Muscle layer of duodenum (tissue), 2 donors: ENCODE data around the gene DNAJC10.

Experiments
- H3K27ac ChIP-seq: one replicate; pipeline ENCODE4 v1.7.0; 2013; ENCODE audit warnings: mild to moderate bottlenecking, low read length
- H3K27me3 ChIP-seq: one replicate; pipeline ENCODE4 v1.7.0; 2013; ENCODE audit warnings: low read depth, mild to moderate bottlenecking, control low read depth, low read length
- H3K36me3 ChIP-seq, 2 donors: one replicate each; pipeline ENCODE4 v1.7.0; 2013; ENCODE audit warnings: low read length in 2 of 2, control low read depth in 1 of 2, mild to moderate bottlenecking in 1 of 2; ENCODE audit not compliant: insufficient read depth in 2 of 2, control insufficient read depth in 1 of 2
- H3K4me1 ChIP-seq, 2 donors: one replicate each; pipeline ENCODE4 v1.7.0; 2013; ENCODE audit warnings: low read length in 2 of 2, mild to moderate bottlenecking in 2 of 2, control low read depth in 1 of 2, moderate library complexity in 1 of 2; ENCODE audit not compliant: insufficient read depth in 2 of 2, control insufficient read depth in 1 of 2
- H3K4me3 ChIP-seq, 2 donors: one replicate each; pipeline ENCODE4 v1.7.0; 2013; ENCODE audit warnings: low read length in 2 of 2, low read depth in 1 of 2, mild to moderate bottlenecking in 1 of 2
- H3K9me3 ChIP-seq, 2 donors: one replicate each; pipeline ENCODE4 v1.7.0; 2013; ENCODE audit warnings: low read length in 2 of 2, control low read depth in 1 of 2, mild to moderate bottlenecking in 1 of 2; ENCODE audit not compliant: control insufficient read depth in 1 of 2
- donor health status: healthy.

DNAJC10 gene

DNA sequence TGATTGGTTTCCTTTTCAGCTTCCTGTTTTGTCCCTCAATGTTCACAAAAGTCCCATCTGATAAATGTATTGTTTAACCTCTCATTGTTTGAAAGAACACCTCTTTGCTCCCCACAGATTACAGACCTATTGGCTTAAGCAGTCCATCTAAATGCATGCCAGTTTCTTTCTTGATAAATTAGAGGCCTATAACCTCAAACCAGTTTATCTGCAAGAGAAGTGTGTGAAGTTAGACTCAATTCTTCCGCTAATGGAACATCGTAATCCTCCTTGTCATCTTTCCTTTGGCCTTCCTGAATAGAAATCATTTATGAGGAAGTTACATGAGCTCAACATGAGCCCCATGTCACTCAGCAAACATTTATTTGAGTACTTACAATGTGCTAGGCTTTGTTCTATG is 76.4 kb downstream of the DNAJC10 start:
- no peaks in the 10 kb centered on the region for H3K9me3 ChIP-seq
- no peak overlapping the region for H3K27ac ChIP-seq
- H3K4me3 ChIP-seq = no peak overlapping the region
- no peaks in the 10 kb centered on the region for H3K27me3 ChIP-seq
- no peaks in the 10 kb centered on the region for H3K36me3 ChIP-seq
- no peaks in the 10 kb centered on the region for H3K4me1 ChIP-seq

DNA sequence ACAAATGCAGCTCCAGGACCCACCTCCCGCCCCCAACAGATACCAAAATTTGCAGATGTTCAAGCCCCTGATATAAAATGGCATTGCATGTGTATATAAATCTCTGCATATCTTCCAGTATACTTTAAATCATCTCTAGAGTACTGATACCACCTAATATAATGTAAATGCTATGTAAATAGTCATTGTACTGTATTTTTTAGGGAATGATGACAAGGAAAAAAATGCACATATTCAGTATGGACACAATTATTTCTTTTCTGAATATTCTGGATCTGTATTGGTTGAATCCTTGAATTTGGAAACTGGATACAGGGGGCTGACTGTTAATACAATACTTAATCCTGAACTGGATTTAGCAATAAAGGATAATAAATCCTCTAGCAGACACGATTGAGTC is 82.7 kb downstream of the DNAJC10 start:
- Histone ChIP-seq H3K27ac (no peak overlapping the region), H3K9me3 (no peaks in the 10 kb centered on the region), H3K4me1 (no peaks in the 10 kb centered on the region), H3K36me3 (no peaks in the 10 kb centered on the region), H3K27me3 (no peaks in the 10 kb centered on the region), H3K4me3 (no peak overlapping the region)

DNA sequence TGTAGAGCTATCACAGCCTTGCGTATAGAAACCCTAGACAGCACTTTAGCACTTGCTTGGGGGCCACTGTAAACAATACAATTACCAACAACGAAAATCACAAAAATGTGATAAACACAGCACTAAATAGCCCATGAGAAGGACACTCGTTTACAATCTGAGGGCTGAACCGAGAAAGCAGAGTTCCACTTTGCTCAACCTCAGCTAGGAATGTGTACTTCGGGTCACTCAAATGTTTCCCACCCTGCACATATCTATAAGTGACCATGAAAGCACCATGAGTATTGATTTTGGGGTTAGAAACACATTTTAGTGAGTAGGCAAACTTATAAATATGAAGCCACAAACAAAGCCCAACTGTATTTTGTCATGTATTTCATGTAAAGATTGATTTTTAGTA is 88.1 kb downstream of the DNAJC10 start:
- Histone ChIP-seq H3K36me3 (no peaks in the 10 kb centered on the region), H3K27ac (no peak overlapping the region), H3K9me3 (no peaks in the 10 kb centered on the region), H3K4me1 (no peaks in the 10 kb centered on the region), H3K4me3 (no peak overlapping the region), H3K27me3 (no peaks in the 10 kb centered on the region)

DNA sequence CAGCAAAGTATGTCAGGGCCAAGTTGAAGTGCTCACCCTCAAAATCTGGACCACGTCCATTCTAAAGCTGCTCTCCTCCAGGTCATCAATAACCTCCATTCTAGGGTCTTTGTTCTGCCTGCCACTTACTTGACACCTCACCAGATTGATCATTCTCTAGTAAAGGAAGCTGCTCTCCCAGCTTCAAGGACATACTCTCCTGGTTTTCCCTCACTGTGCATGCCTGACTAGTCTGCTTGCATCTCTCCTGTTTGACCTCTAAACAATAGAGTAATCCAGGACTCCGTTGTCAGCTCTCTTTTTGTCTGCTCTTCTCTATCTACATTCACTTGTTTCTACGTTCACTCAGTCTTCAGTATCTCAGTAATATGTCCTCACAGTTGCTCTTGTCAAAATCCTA is 91.3 kb downstream of the DNAJC10 start:
- Histone ChIP-seq H3K4me1 (no peaks in the 10 kb centered on the region), H3K9me3 (no peaks in the 10 kb centered on the region), H3K4me3 (no peak overlapping the region), H3K27me3 (no peaks in the 10 kb centered on the region), H3K27ac (no peak overlapping the region), H3K36me3 (no peaks in the 10 kb centered on the region)

DNA sequence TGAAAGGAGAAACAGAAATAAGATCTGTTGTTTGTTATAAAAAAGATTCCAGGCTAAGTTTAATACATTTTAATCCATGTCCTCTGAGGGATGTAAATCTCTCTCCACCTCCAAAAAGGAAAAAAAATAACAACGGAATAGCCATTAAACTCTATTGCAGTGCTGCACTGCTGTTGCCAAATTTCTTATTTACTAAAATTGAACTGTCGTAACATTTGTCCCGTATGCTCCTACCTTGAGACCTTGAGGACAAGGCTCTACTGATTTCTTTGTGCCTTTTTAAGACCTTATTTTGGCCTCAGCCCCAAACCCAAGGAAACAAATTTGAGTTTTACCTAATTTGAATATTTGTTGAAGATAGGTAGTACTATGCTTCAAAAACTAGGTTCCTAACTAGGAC is 94.0 kb downstream of the DNAJC10 start:
- H3K36me3 ChIP-seq = no peaks in the 10 kb centered on the region
- H3K4me1 ChIP-seq = no peaks in the 10 kb centered on the region
- H3K27ac ChIP-seq = no peak overlapping the region

DNA sequence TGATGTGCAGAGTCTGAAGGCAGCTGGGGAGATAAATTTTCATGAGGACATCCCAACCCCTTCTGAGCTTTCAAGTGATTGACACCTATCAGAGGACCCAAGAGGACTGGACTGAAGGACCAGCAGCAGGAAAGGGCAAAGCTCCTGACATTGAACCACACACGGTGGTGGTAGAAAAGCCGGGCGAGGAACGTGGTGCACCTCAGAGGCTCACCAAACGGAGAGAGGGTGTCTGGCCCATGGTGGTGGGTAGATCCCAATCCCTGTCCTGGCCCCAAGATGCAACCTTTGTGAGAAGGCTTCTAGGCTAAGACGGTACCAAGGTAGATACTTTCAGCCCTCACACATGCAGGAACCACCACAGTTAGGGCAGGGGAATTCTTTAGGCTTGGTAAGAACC is 98.3 kb downstream of the DNAJC10 start:
- Histone ChIP-seq H3K4me1 (peaks cover 0 to 22% of the 10 kb centered on the region in 2 donors), H3K27ac (no peak overlapping the region), H3K27me3 (no peaks in the 10 kb centered on the region), H3K9me3 (no peaks in the 10 kb centered on the region), H3K4me3 (no peak overlapping the region), H3K36me3 (no peaks in the 10 kb centered on the region)

More for the DNA sequence above, 94.0 kb downstream of the DNAJC10 start:
- H3K27me3 ChIP-seq = no peaks in the 10 kb centered on the region
- no peak overlapping the region for H3K4me3 ChIP-seq
- no peaks in the 10 kb centered on the region for H3K9me3 ChIP-seq

DNA sequence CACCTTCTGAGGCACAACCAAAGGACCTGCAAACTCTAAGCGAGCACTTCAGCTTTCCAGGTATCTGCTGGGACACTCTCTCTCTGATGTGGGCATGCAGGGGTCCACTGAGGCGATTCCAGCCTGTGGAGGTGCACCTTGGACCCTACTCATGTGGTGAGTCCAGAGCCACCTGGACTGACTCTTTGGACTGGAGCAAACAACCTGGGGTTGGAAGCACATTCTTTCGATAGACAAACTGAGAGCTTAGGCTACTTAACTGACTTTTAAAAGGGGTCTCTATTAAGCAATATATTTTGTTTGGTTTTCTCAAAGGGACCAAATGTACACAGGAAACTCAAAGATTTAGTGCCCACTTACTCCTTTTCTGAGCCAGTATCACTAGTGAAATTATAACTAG is 98.7 kb downstream of the DNAJC10 start:
- H3K9me3 ChIP-seq = no peaks in the 10 kb centered on the region

DNA sequence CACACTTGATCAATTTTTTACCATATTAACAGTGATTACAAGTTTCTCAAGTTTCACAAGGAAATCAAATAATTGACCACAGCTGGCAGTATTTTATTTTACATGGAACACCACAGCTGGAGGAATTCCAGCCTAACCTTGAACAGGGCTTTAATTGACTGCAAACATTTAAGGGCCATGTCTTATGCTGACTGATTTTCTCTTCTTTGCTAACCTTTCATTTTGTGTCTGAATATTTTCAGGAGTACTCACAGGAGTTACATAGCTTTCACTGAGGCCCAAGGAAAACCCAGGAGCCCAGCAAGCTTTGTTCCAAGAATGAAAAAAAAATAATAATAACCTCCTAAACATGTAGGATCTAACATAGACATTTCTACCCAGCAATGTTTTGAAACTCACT is 100.8 kb downstream of the DNAJC10 start:
- Histone ChIP-seq H3K4me3 (no peak overlapping the region), H3K27me3 (no peaks in the 10 kb centered on the region), H3K9me3 (no peaks in the 10 kb centered on the region), H3K27ac (no peak overlapping the region), H3K4me1 (peaks cover 0 to 22% of the 10 kb centered on the region in 2 donors), H3K36me3 (no peaks in the 10 kb centered on the region)

More for the DNA sequence above, 98.7 kb downstream of the DNAJC10 start:
- H3K4me1 ChIP-seq = peaks cover 0 to 22% of the 10 kb centered on the region in 2 donors
- H3K27ac ChIP-seq = no peak overlapping the region
- no peak overlapping the region for H3K4me3 ChIP-seq
- H3K36me3 ChIP-seq = no peaks in the 10 kb centered on the region
- H3K27me3 ChIP-seq = no peaks in the 10 kb centered on the region

DNA sequence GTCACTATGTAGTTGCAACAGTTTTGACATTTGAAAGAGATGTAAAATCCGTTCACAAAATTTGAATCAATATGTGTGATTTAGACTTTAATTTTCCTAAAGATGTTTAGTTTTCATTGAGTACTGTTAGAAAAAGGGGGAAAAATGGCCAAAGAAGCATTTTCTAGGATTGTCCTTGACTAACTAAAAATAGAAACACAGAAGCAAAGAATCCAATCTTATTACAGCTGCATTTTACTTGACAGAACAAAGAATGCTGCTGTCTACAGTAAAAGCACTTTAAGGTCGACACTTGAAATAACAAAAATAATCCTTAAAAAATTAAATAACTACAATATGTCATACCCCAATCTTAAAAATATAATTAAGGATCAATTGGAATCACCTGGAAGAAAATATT is 101.5 kb downstream of the DNAJC10 start:
- Histone ChIP-seq H3K4me3 (no peak overlapping the region), H3K4me1 (peaks cover 0 to 23% of the 10 kb centered on the region in 2 donors), H3K36me3 (no peaks in the 10 kb centered on the region), H3K27me3 (no peaks in the 10 kb centered on the region), H3K9me3 (no peaks in the 10 kb centered on the region), H3K27ac (no peak overlapping the region)

DNA sequence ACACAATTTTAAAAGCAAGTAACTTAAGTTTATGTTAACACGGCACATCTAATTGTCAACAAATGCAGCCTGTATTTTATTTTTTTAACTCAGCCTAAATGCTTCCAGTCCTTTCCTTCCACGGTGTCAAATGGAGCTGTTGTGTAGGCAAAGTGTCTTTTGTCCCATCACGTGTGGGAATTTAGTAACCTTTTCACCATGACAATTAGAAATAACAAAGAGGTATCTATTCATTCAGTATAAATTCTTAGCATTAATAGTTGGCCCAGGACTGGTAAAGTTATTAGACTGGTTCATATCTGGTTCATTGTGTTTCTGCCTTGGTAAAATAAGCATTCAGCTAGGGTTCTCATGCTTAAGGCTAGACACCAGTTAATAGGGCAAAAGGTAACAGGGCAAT is 102.4 kb downstream of the DNAJC10 start:
- H3K9me3 ChIP-seq = no peaks in the 10 kb centered on the region
- no peaks in the 10 kb centered on the region for H3K36me3 ChIP-seq
- peaks cover 0 to 28% of the 10 kb centered on the region in 2 donors for H3K4me1 ChIP-seq
- H3K4me3 ChIP-seq = no peak overlapping the region
- no peaks in the 10 kb centered on the region for H3K27me3 ChIP-seq
- H3K27ac ChIP-seq = no peak overlapping the region

DNA sequence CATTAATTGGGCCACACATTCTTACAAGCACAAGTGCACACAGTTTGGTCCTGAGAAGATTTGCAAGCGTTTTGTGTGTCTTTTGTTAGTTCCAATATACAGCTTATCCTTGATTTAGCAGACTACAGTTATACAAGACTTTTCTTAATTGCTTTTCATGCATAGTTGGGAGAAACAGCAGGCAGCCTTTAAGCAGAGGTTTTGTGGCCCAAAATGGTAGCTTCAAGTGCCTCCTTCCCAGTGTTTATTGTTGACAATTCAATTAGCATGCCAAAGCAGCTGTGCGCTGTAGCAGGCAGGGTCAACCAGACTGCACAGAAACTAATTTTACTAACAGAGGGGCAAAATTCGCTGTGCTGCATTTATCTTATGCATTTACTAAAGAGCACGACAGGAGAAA is 102.9 kb downstream of the DNAJC10 start:
- Histone ChIP-seq H3K27ac (no peak overlapping the region), H3K9me3 (no peaks in the 10 kb centered on the region), H3K27me3 (no peaks in the 10 kb centered on the region), H3K4me3 (no peak overlapping the region), H3K36me3 (no peaks in the 10 kb centered on the region), H3K4me1 (peaks cover 0 to 28% of the 10 kb centered on the region in 2 donors)

DNA sequence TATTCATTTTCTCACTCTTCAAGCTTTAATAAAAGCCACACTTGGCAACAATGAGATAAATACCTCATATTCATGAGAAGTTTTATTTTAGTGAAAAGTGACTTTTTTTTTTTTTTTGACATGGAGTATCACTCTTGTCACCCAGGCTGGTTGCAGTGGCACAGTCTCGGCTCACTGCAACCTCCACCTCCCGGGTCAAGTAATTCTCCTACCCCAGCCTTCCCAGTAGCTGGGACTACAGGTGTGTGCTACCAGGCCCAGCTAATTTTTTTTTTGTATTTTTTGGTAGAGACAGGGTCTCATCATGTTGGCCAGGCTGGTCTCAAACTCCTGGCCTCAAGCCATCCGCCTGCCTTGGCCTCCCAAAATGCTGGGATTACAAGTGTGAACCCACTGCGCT is 103.4 kb downstream of the DNAJC10 start:
- Histone ChIP-seq H3K4me3 (no peak overlapping the region), H3K4me1 (peaks cover 0 to 28% of the 10 kb centered on the region in 2 donors), H3K27me3 (no peaks in the 10 kb centered on the region), H3K36me3 (no peaks in the 10 kb centered on the region), H3K27ac (no peak overlapping the region), H3K9me3 (no peaks in the 10 kb centered on the region)
